ENCODE measurements around the gene STK32B.

STK32B gene

GRCh38 chr4:5528031-5528436 is 476.8 kb downstream of the STK32B start:
- no peak for TF ChIP-seq CTCF (IDR thresholded peaks at IDR 0.05; ENCODE audit: low read depth, low read length, missing control alignments)
- DNase-seq (ENCODE audit: extremely low read depth, low read depth), result no peak
- H3K4me3 ChIP-seq (replicated peaks; ENCODE audit: low read depth, low read length), result no peak overlapping the region

- no peak for TF ChIP-seq CTCF (IDR thresholded peaks at IDR 0.05; ENCODE audit: low read depth, low read length, missing control alignments)
- no peak for DNase-seq (ENCODE audit: extremely low read depth, low read depth)
- no peak overlapping the region for H3K4me3 ChIP-seq (replicated peaks; ENCODE audit: low read depth, low read length)
Measured at GRCh38 chr4:5532100-5532499, 480.8 kb downstream of the STK32B start.

GRCh38 chr4:5539584-5539983 is 488.3 kb downstream of the STK32B start:
- H3K4me3 ChIP-seq (replicated peaks; ENCODE audit: low read depth, low read length), result no peak overlapping the region
- no peak for DNase-seq (ENCODE audit: extremely low read depth, low read depth)
- TF ChIP-seq CTCF (IDR thresholded peaks at IDR 0.05; ENCODE audit: low read depth, low read length, missing control alignments), result no peak

GRCh38 chr4:5541169-5541568 is 489.9 kb downstream of the STK32B start:
- DNase-seq (ENCODE audit: extremely low read depth, low read depth), result no peak
- no peak overlapping the region for H3K4me3 ChIP-seq (replicated peaks; ENCODE audit: low read depth, low read length)
- TF ChIP-seq CTCF (IDR thresholded peaks at IDR 0.05; ENCODE audit: low read depth, low read length, missing control alignments), result no peak

GRCh38 chr4:5543681-5544080 is 492.4 kb downstream of the STK32B start:
- H3K4me3 ChIP-seq (replicated peaks; ENCODE audit: low read depth, low read length), result no peak overlapping the region
- no peak for DNase-seq (ENCODE audit: extremely low read depth, low read depth)
- no peak for TF ChIP-seq CTCF (IDR thresholded peaks at IDR 0.05; ENCODE audit: low read depth, low read length, missing control alignments)

- no peak overlapping the region for H3K4me3 ChIP-seq (replicated peaks; ENCODE audit: low read depth, low read length)
- DNase-seq (ENCODE audit: extremely low read depth, low read depth), result no peak
- no peak for TF ChIP-seq CTCF (IDR thresholded peaks at IDR 0.05; ENCODE audit: low read depth, low read length, missing control alignments)
Measured at GRCh38 chr4:5544762-5545161, 493.5 kb downstream of the STK32B start.

- no peak overlapping the region for H3K4me3 ChIP-seq (replicated peaks; ENCODE audit: low read depth, low read length)
- no peak for TF ChIP-seq CTCF (IDR thresholded peaks at IDR 0.05; ENCODE audit: low read depth, low read length, missing control alignments)
- no peak for DNase-seq (ENCODE audit: extremely low read depth, low read depth)
Measured at GRCh38 chr4:5545271-5545670, 494.0 kb downstream of the STK32B start.
